Mesodermal cell (in vitro differentiated cells): Measurements from ENCODE around the gene CERS6.

Source experiments
- H3K27ac ChIP-seq: 2 replicates; pipeline ENCODE4 v1.7.0; 2013; ENCODE audit warnings: mild to moderate bottlenecking, low read depth, low read length, moderate library complexity; ENCODE audit not compliant: severe bottlenecking
- H3K36me3 ChIP-seq: 2 replicates; pipeline ENCODE4 v1.7.1; 2013; ENCODE audit warnings: mild to moderate bottlenecking, low read length, moderate library complexity; ENCODE audit not compliant: control insufficient read depth, insufficient read depth
- H3K4me1 ChIP-seq: one replicate; pipeline ENCODE4 v1.7.1; 2013; ENCODE audit warnings: mild to moderate bottlenecking, low read length; ENCODE audit not compliant: insufficient read depth, control insufficient read depth, poor library complexity, severe bottlenecking
- H3K4me3 ChIP-seq: 2 replicates; pipeline ENCODE4 v1.7.0; 2013; ENCODE audit warnings: low read length, control low read depth, mild to moderate bottlenecking; ENCODE audit not compliant: insufficient read depth, poor library complexity, severe bottlenecking; ENCODE audit errors: extremely low read depth
- H3K9me3 ChIP-seq: 2 replicates; pipeline ENCODE4 v1.7.1; 2013; ENCODE audit warnings: mild to moderate bottlenecking, low read length, moderate library complexity; ENCODE audit not compliant: control insufficient read depth
- WGBS, 2 experiments: methylation state at CpG; one replicate each; pipeline ENCODE4 v1.1.5; 2013; ENCODE audit warnings: missing lambda C conversion rate in 2 of 2; ENCODE audit not compliant: insufficient coverage in 2 of 2; 5-methylcytosine and 5-hydroxymethylcytosine counted together

Gene CERS6

DNA sequence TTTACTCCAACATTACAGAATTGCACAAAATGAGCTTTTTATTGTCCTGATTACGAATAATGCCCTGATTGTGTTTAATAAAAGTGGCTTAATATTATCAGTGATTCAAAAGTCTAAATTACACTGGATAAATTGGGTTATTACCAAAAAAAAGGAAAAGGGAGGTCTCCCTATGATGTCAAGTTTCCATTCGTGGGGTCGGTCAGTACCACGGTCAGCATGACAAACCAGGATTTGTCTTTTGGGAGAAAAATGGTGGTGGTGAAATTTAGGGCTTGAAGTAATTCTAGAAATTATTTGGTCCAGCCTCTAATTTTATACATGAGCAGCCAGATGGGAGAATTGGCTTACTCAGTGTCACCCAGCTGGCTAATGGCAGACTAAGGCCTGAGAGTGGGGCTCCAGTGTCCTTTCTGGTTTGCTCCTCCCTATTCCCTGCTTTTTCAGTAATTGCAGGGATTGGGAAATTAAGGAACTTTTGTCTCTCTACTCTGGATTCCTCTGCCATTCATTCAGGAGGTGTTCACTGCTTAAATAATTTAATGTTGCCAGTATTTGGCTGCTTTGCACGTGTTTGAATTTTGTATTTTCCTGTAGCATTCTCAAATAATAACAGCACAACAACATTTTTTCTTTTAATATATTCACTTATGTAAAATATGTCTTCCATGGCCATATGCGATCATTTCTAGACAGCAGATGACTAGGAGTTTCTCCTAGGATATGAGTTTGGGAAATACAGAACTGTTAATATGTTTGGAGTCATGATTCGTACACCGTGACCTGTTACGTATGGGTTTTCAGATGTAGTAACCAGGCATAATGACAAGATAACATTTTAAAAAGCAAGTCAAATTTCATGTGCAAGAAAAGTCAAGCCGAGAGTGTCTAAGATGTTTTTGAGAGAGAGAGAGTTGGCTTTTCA is 217.5 kb downstream of the CERS6 start:
- Histone ChIP-seq H3K4me3 (no peak overlapping the region), H3K27ac (no peak overlapping the region), H3K4me1 (no peaks in the 10 kb centered on the region), H3K9me3 (no peaks in the 10 kb centered on the region), H3K36me3 (no peaks in the 10 kb centered on the region)
- 97 to 98% methylated on average over 3 to 4 of the region's 10 CpGs for WGBS, 2 experiments

GRCh38 chr2:168678153-168678853 is 222.2 kb downstream of the CERS6 start:
- no peaks in the 10 kb centered on the region for H3K36me3 ChIP-seq
- no peaks in the 10 kb centered on the region for H3K4me1 ChIP-seq
- H3K27ac ChIP-seq: no peak overlapping the region
- WGBS, 2 experiments: 94 to 100% methylated on average over 6 to 7 of the region's 10 CpGs
- no peak overlapping the region for H3K4me3 ChIP-seq
- no peaks in the 10 kb centered on the region for H3K9me3 ChIP-seq

DNA sequence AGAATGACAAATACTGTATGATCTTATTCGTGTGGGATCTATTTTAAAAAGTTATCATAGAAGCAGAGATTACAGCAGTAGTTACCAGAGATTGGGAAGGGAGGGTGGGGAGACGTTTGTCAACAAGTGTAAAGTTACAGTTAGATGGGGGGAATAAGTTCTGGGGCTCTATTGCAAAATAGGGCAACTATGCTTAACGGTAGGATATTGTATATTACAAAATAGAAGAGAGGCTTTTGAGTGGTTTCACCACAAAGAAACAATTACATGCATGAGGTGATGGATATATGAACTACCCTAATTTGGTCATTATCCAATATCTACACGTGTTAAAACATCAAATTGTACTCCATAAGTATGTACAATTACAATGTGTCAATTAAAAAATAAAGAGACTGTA is 223.0 kb downstream of the CERS6 start:
- WGBS, 2 experiments: 90 to 100% methylated on average over 1 of the region's 4 CpGs
- Histone ChIP-seq H3K4me1 (no peaks in the 10 kb centered on the region), H3K9me3 (no peaks in the 10 kb centered on the region), H3K27ac (no peak overlapping the region), H3K4me3 (no peak overlapping the region), H3K36me3 (no peaks in the 10 kb centered on the region)

DNA sequence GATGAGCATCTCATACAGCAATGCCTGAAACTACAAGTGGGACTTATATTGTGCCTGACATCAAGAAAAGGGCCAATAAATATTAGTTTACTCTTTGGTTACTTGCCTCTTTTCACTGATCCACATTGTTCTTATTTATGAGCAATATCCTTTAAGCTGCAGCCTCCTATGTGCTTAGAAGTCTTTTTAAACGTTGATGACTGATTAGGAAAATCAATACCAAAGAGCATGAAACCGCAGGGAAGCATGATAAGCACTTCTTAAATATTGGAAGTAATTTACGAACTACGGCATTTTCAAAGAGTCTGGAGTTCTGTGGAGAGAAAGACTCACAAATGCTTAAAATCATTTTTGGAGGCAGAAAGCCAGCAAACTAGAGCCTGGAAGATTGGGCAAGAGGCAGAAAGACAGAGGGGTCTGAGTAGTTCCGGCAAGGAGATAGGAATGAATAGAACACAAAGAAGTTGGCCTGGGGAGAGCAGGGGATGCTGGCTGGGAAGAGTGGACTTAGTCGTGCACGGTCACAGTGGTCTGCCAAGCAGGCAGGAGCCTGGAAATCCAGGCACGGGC is 223.8 kb downstream of the CERS6 start:
- no peak overlapping the region for H3K27ac ChIP-seq
- no peaks in the 10 kb centered on the region for H3K9me3 ChIP-seq
- no peaks in the 10 kb centered on the region for H3K36me3 ChIP-seq
- H3K4me1 ChIP-seq: no peaks in the 10 kb centered on the region
- no peak overlapping the region for H3K4me3 ChIP-seq
- WGBS, 2 experiments: 83 to 90% methylated on average over 8 of the region's 8 CpGs

DNA sequence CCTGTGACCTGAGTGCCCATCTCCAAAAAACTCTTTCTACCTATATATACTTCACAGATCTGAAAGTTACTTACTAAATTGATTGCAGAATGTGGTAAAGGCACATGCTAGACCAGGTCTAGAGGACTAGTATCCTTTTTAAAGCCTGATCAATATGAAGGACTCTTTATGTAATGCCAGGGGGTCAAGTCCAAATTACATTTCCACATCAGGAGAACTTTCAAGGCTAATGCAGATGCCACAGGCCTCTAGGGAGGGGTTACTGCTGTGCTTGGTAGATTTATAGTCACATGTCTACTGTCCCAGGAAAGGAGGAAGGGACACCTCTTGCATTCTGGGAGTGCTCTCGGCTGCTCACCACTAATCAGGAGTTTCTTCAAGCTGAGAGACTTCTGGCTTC is 227.9 kb downstream of the CERS6 start:
- H3K4me3 ChIP-seq: no peak overlapping the region
- no peaks in the 10 kb centered on the region for H3K36me3 ChIP-seq
- H3K4me1 ChIP-seq: peaks cover 19% of the 10 kb centered on the region
- H3K9me3 ChIP-seq: no peaks in the 10 kb centered on the region
- no CpG with 5 or more reads among the region's 1 CpG for WGBS, 2 experiments
- H3K27ac ChIP-seq: no peak overlapping the region

DNA sequence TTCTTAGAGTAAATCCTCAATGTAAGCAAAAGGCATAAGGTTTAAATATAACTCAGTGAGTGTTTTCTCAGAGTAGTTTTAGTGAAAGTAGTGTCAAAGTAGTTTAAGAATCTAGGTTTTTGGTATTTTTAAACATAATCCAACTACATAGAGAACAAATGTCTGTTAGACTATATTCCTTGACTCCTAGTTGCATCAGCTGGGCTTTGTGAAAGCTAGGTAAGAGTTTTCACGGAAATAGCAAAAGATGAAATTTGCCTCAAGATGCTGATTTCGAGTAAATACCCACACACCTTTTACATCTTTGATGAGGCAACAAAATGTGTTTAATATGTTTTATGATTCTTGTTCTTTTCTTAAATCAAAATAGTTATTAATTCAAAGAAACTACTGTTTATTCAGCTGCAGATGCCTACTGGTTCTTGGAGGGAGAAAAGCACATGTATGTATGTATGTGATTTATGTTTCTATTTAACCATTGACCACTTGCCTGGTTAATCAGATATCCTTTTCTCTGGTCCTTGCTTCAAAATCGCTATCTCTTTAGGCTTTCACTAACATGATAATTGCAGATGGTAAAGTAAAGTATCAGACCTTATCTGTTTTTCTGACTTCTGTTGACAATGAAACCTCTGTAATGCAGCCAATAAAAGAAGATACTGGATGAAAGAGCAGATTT is 229.0 kb downstream of the CERS6 start:
- Histone ChIP-seq H3K36me3 (no peaks in the 10 kb centered on the region), H3K4me3 (no peak overlapping the region), H3K4me1 (peaks cover 19% of the 10 kb centered on the region), H3K9me3 (no peaks in the 10 kb centered on the region), H3K27ac (no peak overlapping the region)
- no CpG with 5 or more reads among the region's 3 CpGs for WGBS, 2 experiments

DNA sequence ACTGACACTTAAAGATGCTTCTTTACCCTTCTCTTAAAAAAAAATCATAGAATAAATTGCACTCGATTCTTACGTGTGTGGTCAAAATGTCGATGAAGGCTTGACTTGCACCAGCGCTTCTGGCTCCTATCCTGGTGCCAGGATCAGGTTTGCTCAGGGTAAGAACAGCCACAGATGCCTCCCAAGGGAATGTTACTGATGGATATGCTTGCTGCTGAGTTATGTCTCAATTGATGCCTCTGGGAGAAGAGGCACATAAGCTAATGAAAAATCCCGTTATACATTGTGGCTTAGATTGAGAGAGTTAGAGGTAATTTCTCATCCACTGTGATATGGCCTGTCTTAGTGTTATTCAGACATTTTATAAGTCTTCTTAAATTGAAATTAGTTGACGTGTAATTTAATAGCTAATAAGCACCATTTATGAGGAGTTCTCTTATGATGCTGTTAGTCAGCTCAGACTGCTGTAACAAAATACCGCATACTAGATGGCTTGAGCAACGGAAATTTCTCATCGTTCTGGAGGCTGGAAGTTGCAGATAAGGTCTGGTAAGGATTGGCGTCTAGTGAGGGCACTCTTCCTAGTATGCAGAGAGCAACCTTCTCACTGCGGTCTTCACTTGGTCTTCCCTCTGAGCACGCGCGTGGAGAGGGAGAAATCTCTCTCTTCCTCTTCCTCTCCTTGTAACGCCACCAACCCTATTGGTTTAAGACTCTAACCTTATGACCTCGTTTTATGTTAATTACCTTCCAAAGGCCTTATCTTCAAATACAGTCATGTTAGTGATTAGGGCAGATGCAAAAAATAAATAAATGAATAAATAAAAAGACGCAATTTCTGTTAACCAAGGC is 229.8 kb downstream of the CERS6 start:
- Histone ChIP-seq H3K9me3 (no peaks in the 10 kb centered on the region), H3K4me3 (no peak overlapping the region), H3K4me1 (peaks cover 19% of the 10 kb centered on the region), H3K27ac (peak overlapping the region; percentile 64), H3K36me3 (no peaks in the 10 kb centered on the region)
- WGBS, 2 experiments: 96 to 97% methylated on average over 9 to 10 of the region's 17 CpGs

DNA sequence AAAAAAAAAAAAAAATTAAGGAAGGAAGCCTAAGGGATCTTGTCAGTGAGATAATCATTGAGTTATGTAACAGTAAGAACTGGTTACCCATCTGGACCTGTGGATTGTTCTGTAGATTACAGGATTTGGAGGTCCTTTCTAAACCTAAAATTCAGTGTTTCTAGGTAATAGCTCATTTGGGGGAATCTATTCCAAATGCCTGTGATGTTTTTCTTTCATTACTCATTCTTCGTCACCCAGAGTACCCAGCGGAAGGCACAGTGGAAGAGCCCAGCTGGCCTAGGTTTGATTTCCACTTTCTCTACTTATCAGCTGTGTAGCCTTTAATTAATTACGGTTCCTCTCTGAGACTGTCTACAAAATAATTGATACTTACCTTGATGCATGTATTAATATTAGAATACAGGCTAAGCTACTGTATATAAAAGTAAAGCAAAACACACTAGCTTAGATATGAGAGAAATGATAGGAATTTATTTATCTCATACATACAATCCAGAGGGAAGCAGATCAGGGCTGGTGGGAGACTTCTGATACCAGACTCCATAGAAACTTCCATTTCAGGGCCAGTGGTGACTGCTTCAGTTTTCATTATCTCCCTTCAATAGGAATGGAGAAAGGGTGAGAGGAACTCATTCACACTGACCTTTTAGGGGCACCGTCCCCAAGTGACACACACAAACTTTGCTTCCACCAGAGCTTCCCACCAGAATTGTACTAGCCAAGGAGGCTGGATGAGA is 230.6 kb downstream of the CERS6 start:
- Histone ChIP-seq H3K9me3 (no peaks in the 10 kb centered on the region), H3K4me3 (no peak overlapping the region), H3K4me1 (peaks cover 19% of the 10 kb centered on the region), H3K27ac (peak overlapping the region; percentile 64), H3K36me3 (no peaks in the 10 kb centered on the region)
- 88 to 100% methylated on average over 2 of the region's 4 CpGs for WGBS, 2 experiments

DNA sequence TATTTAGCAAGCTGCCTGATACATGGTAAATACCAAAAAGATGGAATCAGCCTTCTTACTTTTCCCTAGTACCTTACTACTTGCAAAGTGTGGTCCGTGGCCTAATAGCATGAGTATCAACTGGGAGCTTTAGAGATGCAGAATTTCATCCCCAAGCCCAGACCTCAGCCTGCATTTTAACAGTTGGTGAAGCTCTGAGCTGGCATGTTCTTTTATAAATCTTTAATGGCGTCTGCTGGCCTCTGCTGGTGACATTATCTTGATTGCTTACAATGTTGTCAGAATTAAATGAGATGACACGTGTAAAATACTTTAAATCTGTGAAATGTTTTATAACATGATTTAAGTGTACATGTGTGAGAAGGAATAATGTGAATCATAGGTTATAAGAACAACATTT is 231.2 kb downstream of the CERS6 start:
- H3K4me3 ChIP-seq: no peak overlapping the region
- peaks cover 19% of the 10 kb centered on the region for H3K4me1 ChIP-seq
- H3K27ac ChIP-seq: no peak overlapping the region
- no peaks in the 10 kb centered on the region for H3K36me3 ChIP-seq
- H3K9me3 ChIP-seq: no peaks in the 10 kb centered on the region
- 93% methylated on average over 3 of the region's 3 CpGs; no CpG with 5 or more reads in 1 of the 2 experiments for WGBS, 2 experiments
